ENCODE measurements around the gene DYSF.

- no peak for TF ChIP-seq CTCF (IDR thresholded peaks at IDR 0.05)
- TF ChIP-seq TCF7L2 (IDR thresholded peaks at IDR 0.05; ENCODE audit: low read depth, low read length) = no peak
- no peak for TF ChIP-seq POLR2AphosphoS5 (IDR thresholded peaks at IDR 0.05; ENCODE audit: low read depth, low read length)
- TF ChIP-seq, protein P1, sequence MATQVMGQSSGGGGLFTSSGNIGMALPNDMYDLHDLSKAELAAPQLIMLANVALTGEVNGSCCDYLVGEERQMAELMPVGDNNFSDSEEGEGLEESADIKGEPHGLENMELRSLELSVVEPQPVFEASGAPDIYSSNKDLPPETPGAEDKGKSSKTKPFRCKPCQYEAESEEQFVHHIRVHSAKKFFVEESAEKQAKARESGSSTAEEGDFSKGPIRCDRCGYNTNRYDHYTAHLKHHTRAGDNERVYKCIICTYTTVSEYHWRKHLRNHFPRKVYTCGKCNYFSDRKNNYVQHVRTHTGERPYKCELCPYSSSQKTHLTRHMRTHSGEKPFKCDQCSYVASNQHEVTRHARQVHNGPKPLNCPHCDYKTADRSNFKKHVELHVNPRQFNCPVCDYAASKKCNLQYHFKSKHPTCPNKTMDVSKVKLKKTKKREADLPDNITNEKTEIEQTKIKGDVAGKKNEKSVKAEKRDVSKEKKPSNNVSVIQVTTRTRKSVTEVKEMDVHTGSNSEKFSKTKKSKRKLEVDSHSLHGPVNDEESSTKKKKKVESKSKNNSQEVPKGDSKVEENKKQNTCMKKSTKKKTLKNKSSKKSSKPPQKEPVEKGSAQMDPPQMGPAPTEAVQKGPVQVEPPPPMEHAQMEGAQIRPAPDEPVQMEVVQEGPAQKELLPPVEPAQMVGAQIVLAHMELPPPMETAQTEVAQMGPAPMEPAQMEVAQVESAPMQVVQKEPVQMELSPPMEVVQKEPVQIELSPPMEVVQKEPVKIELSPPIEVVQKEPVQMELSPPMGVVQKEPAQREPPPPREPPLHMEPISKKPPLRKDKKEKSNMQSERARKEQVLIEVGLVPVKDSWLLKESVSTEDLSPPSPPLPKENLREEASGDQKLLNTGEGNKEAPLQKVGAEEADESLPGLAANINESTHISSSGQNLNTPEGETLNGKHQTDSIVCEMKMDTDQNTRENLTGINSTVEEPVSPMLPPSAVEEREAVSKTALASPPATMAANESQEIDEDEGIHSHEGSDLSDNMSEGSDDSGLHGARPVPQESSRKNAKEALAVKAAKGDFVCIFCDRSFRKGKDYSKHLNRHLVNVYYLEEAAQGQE (IDR thresholded peaks at IDR 0.05; ENCODE audit: insufficient read depth in 1 of 2, low read depth in 2 of 2, low read length in 1 of 2) = no peak
- TF ChIP-seq SIN3A (IDR thresholded peaks at IDR 0.05; ENCODE audit: borderline replicate concordance, insufficient read depth, low read depth, low read length) = no peak
Measured at GRCh38 chr2:71478806-71479205, 25.4 kb downstream of the DYSF start.
